Adipose tissue (tissue), 3 donors: ENCODE results near the gene KRT13. TPM values are rescaled to one million over a fixed set of nuclear protein-coding genes. Genes with fewer than 3 reads are reported as not detected.

Experiments
- H3K27ac ChIP-seq: one replicate; pipeline ENCODE4 v1.5.1; 2013; ENCODE audit warnings: low read depth, low read length
- WGBS, 3 donors: extraction: QIAGEN DNeasy Blood & Tissue Kit; methylation state at CpG; one replicate each; pipeline ENCODE4 v1.1.7; 2013; 5-methylcytosine and 5-hydroxymethylcytosine counted together
- polyA plus RNA-seq, 3 donors: library from polyadenylated mRNA; stranded (reverse); fragments of 200-250 nt; gene quantifications; one replicate each; pipeline ENCODE4 v1.2.3, GENCODE V29; 2013
- donor health status: healthy with polysubstance abuse.
- donor health status: Bipolar disorder and iron deficiency.
- donor health status: healthy.

KRT13 gene
- polyA plus RNA-seq, 3 donors, result 2.6 to 53.0 (median 3.2) TPM

DNA sequence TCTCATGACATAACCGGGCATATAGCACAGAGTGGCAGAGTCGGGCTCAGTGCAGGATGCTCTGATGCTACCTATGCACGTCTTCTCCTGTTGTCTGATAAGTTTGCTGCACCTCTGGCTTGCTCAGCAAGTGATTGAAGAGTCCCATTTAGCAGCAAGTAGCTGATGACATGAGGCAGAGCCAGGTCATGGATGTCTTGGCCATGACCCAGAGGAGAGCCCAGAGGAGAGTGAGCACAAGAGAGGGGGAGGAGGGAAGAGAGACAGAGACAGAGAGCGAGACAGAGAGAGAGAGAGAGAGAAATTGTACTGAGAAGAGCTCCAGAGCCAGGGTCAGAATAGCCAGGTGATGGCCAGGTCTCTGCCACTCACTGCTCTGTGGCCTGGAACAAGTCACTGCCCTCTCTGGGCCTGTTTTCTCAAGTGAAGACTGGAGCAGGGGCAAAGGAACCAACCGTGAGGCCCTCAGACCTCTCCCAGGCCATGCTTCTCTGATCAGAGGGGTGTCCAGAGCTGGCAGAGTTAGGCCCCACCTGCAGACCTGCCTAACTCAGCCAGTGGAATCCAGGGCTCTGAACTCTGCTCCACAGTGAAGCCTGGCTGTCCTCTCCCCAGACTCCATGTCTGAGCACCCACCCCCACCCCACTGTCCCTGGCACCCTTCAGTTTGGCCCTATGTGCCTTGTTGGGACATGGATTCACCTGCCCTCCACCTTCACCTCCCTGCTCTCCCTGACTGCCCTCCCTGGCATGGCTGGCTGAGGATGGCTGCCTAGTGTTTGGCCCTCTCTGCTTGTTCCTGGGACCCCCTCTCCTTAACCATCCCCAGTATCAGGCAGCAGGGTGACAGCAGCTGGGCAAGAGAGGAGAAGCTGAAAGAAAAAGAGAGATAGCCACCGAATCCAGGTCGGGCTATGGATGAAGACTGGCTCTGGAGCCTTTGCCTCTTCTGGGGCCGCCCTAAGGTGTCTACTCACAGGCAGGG is 20.2 kb downstream of the KRT13 start:
- WGBS, 3 donors, result 82 to 88% (median 86%) methylated on average over 8 of the region's 8 CpGs
- no peak overlapping the region for H3K27ac ChIP-seq

GRCh38 chr17:41483991-41484826 is 21.2 kb downstream of the KRT13 start:
- no peak overlapping the region for H3K27ac ChIP-seq
- WGBS, 3 donors, result 68 to 79% (median 68%) methylated on average over 7 of the region's 7 CpGs

- no peak overlapping the region for H3K27ac ChIP-seq
- WGBS, 3 donors, result 46 to 83% (median 80%) methylated on average over 9 of the region's 9 CpGs
These were observed 21.9 kb downstream of the KRT13 start for GRCh38 chr17:41483531-41483930.

- WGBS, 3 donors, result 89 to 92% (median 91%) methylated on average over 2 of the region's 2 CpGs
- no peak within 1 kb of the TSS for H3K27ac ChIP-seq
These were observed 24.4 kb downstream of the KRT13 start, which contains the start of gene KRT35 for GRCh38 chr17:41481036-41481435. TSS of gene KRT35 (minus strand) at chr17:41481151. CDS start at chr17:41481097, 54 bp downstream.

- no peak overlapping the region for H3K27ac ChIP-seq
- 95 to 96% (median 96%) methylated on average over 10 of the region's 10 CpGs for WGBS, 3 donors
These were observed 24.8 kb downstream of the KRT13 start for GRCh38 chr17:41480581-41480980.

DNA sequence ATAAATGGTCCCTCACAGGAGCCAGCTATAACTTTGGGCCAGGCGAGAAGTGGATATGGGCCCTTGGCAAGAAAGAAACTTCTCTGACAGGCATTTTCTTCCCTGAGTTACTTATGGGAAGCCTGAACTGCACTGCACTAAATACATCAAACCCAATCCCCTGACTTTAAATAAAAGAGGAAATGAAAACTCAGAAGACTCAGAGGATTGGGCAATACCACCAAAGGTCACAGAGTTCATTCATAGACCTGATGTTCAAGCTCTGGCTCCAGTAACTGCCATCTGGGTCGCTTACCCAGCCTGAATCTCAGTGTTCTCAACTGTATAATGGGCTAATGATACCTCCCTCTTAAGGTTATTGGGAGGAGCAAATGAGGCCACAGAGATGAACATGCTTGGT is 25.3 kb downstream of the KRT13 start:
- WGBS, 3 donors, result 40 to 61% (median 61%) methylated on average over 2 of the region's 2 CpGs

GRCh38 chr17:41478237-41478636 is 27.2 kb downstream of the KRT13 start:
- H3K27ac ChIP-seq, result no peak overlapping the region
- 84 to 90% (median 90%) methylated on average over 8 of the region's 8 CpGs for WGBS, 3 donors

More for the DNA sequence above, 25.3 kb downstream of the KRT13 start:
- no peak overlapping the region for H3K27ac ChIP-seq

DNA sequence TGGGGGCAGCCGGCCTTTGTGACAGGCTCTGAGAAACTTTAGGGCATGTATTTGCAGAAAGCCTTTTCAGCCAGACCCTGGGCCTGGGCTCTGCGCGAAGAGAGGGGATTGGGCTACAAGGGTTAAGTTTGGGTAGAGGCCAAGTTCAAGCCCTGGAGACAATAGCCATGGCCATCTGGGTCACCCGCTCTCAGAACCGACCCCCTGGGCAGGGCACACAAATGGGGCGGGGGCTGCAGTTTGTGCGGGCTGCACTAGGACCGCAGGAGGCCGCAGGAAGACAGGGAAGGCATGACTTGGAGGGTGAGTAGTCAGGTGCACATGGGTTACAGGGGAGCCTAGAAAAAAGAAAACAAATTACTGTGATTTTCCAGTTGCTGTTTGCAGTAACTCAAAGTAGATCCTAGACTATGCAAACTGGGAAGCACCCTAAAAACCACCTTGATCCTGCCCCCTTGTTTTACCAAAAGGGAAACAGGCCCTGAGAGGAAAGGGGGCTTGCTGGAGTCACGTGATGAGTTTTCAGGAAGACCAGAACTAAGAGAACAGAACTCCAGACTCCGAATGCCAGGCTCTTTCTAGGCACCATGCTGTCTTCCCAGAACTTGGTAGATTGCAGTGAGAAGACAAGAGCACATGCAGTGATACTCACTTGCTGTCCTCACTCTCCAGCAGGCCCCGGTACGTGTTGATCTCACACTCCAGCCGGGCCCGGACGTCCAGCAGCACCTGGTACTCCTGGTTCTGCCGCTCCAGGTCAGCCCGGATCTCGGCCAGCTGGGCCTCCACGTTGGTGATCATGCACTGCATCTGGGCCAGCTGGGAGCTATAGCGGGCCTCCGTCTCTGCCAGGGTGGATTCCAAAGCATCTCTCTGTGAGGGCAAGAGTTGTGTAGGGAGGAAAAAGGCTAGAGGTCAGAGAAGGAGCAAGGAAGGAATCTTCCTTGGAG is 28.3 kb downstream of the KRT13 start:
- H3K27ac ChIP-seq, result no peak overlapping the region
- 83 to 88% (median 86%) methylated on average over 22 of the region's 22 CpGs for WGBS, 3 donors

GRCh38 chr17:41475421-41475820 is 30.0 kb downstream of the KRT13 start:
- H3K27ac ChIP-seq, result no peak overlapping the region
- 92 to 98% (median 95%) methylated on average over 4 of the region's 4 CpGs for whole genome bisulfite sequencing, 3 donors

- no peak overlapping the region for H3K27ac ChIP-seq
- WGBS, 3 donors, result 65 to 73% (median 69%) methylated on average over 8 of the region's 8 CpGs
These were observed 30.5 kb downstream of the KRT13 start for GRCh38 chr17:41474863-41475262.

DNA sequence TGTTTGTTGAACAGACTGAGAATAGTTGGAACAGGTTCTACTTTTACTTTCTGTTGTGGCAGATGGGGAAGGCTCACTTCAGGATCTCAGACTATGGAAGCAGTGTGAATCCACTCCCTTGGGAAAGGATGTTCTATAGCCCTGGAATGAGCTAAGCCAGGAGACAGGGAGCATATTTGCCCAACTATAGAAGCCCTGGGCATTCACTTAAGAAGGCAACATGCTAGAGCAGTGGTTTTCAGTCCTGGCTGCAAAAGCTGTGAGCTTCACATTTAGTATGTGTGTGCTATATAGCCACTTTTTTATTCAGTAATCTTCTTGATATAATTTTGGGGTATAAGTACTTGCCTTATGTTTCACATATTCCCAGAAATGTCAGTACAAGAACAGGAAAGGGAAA is 37.1 kb downstream of the KRT13 start:
- no peak overlapping the region for H3K27ac ChIP-seq

GRCh38 chr17:41467561-41467960 is 37.9 kb downstream of the KRT13 start:
- 60 to 68% (median 64%) methylated on average over 4 of the region's 4 CpGs for WGBS, 3 donors

DNA sequence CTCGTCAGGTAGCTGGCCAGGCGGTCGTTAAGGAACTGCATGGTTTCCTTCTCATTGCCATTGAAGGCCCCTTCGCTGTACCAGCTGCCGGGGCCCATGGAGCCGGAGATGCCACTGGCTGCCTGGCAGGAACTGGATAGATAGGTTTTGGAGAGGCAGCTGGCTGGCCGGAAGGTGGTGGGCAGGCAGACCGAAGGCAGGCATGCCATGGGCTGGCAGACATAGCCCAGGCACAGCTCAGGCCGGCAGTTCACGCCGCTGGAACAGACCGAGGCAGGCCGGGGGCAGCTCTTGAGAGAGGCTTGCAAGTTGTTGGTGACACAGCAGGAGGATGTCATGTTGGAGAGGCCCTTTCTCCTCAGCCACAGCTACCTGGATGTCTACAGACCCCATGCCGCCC is 38.4 kb downstream of the KRT13 start, which contains the start of gene KRT32:
TSS of gene KRT32 (minus strand) at position 399 of the 400 bp plus-strand sequence. CDS start at position 338, 61 bp downstream.
- WGBS, 3 donors, result 82 to 92% (median 90%) methylated on average over 14 of the region's 14 CpGs
- no peak within 1 kb of the TSS for H3K27ac ChIP-seq

More at GRCh38 chr17:41467561-41467960, 37.9 kb downstream of the KRT13 start:
- no peak overlapping the region for H3K27ac ChIP-seq

DNA sequence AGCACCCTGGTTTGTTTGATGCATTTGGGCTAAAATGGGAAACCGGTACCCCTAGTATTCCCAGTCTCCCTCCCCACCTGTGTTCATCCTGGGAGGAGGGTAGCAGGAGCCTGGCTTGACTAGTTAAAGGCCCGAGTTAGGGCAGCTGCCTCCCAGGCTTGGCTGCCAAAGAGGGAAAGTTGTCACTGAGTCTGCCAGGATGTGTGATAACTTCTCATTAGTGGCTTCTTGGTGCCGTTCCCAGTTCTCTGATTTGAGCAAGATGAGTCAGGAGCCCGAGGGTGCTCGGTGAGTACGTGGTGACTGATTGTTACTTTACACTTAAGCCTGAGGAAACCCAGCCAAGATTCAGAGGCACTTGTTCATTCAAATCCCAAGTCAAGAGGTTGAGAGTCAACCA is 40.7 kb downstream of the KRT13 start:
- no peak overlapping the region for H3K27ac ChIP-seq
- 43 to 47% (median 46%) methylated on average over 6 of the region's 6 CpGs for WGBS, 3 donors

GRCh38 chr17:41464173-41464572 is 41.2 kb downstream of the KRT13 start:
- WGBS, 3 donors, result 82 to 88% (median 86%) methylated on average over 11 of the region's 11 CpGs
- H3K27ac ChIP-seq, result no peak overlapping the region

DNA sequence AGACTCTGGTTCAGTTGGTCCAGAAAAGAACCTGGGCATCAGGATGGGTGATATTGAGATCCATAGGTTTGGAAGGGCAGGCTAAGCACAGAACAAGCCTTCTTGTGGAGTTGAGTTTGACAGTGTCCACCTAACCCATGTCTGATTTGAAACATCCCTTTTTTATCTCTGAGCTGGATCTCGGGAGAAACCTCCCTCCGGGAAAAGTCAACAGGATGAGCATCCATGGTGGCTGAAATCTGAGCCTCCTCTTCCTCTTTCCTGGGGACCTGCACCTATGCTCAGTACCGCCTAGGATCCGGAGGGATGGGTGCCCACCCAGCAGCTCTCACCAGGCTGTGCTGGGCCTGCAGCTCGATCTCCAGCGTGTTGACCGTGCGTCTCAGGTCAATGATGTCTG is 41.7 kb downstream of the KRT13 start:
- H3K27ac ChIP-seq, result no peak overlapping the region
- 83 to 98% (median 93%) methylated on average over 8 of the region's 8 CpGs for WGBS, 3 donors

- H3K27ac ChIP-seq, result no peak overlapping the region
- WGBS, 3 donors, result 80 to 86% (median 83%) methylated on average over 15 of the region's 15 CpGs
These were observed 42.7 kb downstream of the KRT13 start for GRCh38 chr17:41462705-41463104.

DNA sequence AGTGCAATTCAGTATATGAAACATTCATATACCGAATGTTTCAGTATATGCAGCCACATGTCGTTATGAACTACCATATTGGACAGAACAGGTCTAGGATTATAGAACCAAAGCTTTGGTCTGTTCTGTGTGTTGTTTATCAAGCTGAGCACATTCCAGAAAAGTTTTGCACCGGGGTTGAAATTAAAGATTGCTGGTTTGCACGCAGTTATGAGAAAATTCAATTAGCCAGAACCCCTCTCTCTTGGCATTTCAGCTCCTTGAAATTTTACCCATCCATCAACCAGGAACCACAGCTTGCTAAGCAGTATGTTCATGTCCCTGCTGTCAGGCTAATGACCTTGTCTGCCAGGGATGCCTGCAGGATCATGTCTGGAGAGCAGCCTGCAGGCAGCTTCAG is 47.7 kb downstream of the KRT13 start:
- no peak overlapping the region for H3K27ac ChIP-seq
- WGBS, 3 donors, result 62 to 69% (median 69%) methylated on average over 4 of the region's 4 CpGs
